Chondrocyte (in vitro differentiated cells): Measurements from ENCODE around the gene DUSP28. TPM values are rescaled to one million over a fixed set of nuclear protein-coding genes. Genes with fewer than 3 reads are reported as not detected.

ENCODE experiments used
- DNase-seq: peaks from one replicate; pipeline ENCODE4 v3.0.0; 2021; ENCODE audit warnings: mixed read lengths, low spot score
- H3K27ac Mint-ChIP-seq: one replicate; pipeline ENCODE4 v1.8.0; 2021; ENCODE audit warnings: mild to moderate bottlenecking, moderate library complexity, mixed read lengths; ENCODE audit not compliant: unreplicated experiment
- H3K27me3 Mint-ChIP-seq: 2 replicates; pipeline ENCODE4 v1.8.0; 2021; ENCODE audit warnings: low read depth, mixed read lengths
- H3K36me3 Mint-ChIP-seq: 2 replicates; pipeline ENCODE4 v1.8.0; 2021; ENCODE audit warnings: low read depth, mixed read lengths
- H3K4me1 Mint-ChIP-seq: 2 replicates; pipeline ENCODE4 v1.8.0; 2021; ENCODE audit warnings: low read depth, mild to moderate bottlenecking, mixed read lengths
- H3K4me3 Mint-ChIP-seq: one replicate; pipeline ENCODE4 v1.8.0; 2021; ENCODE audit warnings: mild to moderate bottlenecking, moderate library complexity, mixed read lengths; ENCODE audit not compliant: unreplicated experiment
- H3K9me3 Mint-ChIP-seq: 2 replicates; pipeline ENCODE4 v1.8.0; 2021; ENCODE audit warnings: low read depth, mixed read lengths
- CTCF ChIP-seq: fragments of 200-600 bp; sonication (generic); IDR thresholded peaks from 2 replicates; pipeline ENCODE4 v1.5.0; 2021; ENCODE audit warnings: antibody characterized with exemption, mild to moderate bottlenecking, moderate library complexity
- total RNA-seq: library from RNA; stranded (reverse); gene quantifications from 3 replicates; pipeline ENCODE4 v1.2.1, GENCODE V29; 2021

Gene DUSP28
- total RNA-seq, 1 donor from 2014 or later: 3.7 TPM

GRCh38 chr2:240594511-240595380 lies 34.6 kb downstream of the DUSP28 start:
- peak; percentile 90 for DNase-seq

DNA sequence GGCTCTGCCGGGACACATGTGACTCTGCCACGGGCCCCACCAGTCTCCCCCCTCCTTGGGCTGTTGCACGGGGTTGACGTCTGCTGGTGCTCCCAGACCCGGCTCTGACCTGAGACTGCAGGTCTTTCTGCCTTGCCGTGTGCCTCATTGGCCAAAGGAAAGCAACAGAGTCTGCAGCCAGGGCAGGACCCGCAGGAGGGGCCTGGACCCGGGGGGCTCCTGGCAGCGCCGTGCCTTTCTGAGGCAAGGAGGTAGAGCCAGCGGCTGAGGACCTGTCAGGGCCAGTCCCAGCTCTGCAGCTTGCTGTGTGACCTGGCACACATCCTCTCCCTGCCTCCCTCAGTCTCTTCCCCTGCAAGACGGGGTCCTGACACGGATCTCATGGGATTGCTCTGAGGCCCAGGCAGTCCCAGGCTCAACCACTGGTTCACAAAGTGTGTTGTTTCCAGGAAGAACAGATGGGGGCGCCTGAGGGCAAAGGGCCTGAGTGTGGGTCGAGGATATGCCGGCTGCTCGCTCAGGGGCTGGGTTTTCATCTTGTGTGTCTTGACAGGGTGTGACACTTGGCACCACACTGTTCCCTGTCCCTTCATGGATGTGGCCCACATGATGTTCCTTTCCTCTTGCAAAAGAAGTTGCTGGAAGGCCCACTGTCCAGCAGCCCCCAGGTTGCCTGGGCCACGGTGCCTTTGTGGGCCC lies 35.4 kb downstream of the DUSP28 start:
- peak; percentile 81 for DNase-seq
- Mint-ChIP-seq H3K9me3 (no peaks in the 10 kb centered on the region), H3K27ac (no peak overlapping the region), H3K4me3 (no peak overlapping the region), H3K27me3 (no peaks in the 10 kb centered on the region), H3K36me3 (peaks cover 3% of the 10 kb centered on the region), H3K4me1 (no peaks in the 10 kb centered on the region)
- peak; percentile 43 for TF ChIP-seq CTCF

More at GRCh38 chr2:240594511-240595380, 34.6 kb downstream of the DUSP28 start:
- Mint-ChIP-seq H3K36me3 (peaks cover 2% of the 10 kb centered on the region), H3K4me1 (no peaks in the 10 kb centered on the region), H3K27me3 (no peaks in the 10 kb centered on the region), H3K4me3 (no peak overlapping the region), H3K27ac (no peak overlapping the region), H3K9me3 (no peaks in the 10 kb centered on the region)
- TF ChIP-seq CTCF: no peak

GRCh38 chr2:240596080-240596460 lies 35.9 kb downstream of the DUSP28 start:
- H3K4me3 Mint-ChIP-seq: no peak overlapping the region
- no peaks in the 10 kb centered on the region for H3K4me1 Mint-ChIP-seq
- no peaks in the 10 kb centered on the region for H3K27me3 Mint-ChIP-seq
- no peaks in the 10 kb centered on the region for H3K9me3 Mint-ChIP-seq
- no peak overlapping the region for H3K27ac Mint-ChIP-seq
- DNase-seq: no peak
- peaks cover 3% of the 10 kb centered on the region for H3K36me3 Mint-ChIP-seq
- no peak for TF ChIP-seq CTCF

DNA sequence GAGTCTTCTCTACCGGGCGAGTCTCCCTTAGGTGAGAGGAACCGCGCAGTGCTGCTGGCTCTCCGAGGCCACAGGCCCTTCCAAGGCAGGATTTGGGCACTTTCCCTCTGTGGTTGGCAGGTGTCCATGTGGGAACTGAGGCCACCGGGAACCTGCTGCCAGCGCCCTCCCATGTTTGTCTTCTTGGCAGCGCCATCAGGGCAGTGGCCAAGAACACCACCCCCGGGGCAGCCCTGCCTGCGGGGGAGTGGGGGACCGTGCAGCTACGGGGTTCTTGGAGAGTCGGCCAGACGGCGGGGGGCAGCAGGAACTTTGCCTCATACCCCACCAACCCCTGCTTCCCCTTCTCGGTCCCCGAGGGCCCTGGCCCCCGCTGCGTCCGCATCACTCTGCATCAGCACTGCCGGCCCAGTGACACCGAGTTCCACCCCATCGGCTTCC lies 36.4 kb downstream of the DUSP28 start:
- no peak overlapping the region for H3K4me3 Mint-ChIP-seq
- peaks cover 3% of the 10 kb centered on the region for H3K36me3 Mint-ChIP-seq
- H3K27me3 Mint-ChIP-seq: no peaks in the 10 kb centered on the region
- H3K9me3 Mint-ChIP-seq: no peaks in the 10 kb centered on the region
- H3K27ac Mint-ChIP-seq: no peak overlapping the region
- H3K4me1 Mint-ChIP-seq: no peaks in the 10 kb centered on the region
- TF ChIP-seq CTCF: no peak
- peak; percentile 86 for DNase-seq

DNA sequence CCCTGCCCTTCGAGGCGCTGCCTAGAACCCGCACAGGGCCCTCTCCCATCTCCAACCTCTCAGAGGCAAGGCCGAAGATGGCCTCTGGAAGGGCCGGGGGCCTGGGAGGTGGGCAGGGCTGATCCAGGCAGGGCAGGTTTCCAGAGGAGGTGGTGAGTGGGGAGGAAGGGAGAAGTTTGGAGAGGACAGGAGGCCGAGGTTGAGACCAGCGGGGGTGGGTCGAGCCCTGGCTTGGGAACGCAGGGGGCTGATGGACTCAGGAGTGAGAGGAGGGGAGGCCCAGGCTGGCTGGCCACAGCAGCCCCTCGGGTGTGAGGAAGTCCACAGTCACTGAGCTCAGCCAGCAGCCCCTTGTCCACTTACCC lies 36.9 kb downstream of the DUSP28 start:
- Mint-ChIP-seq H3K4me1 (no peaks in the 10 kb centered on the region), H3K4me3 (no peak overlapping the region), H3K9me3 (no peaks in the 10 kb centered on the region), H3K27ac (no peak overlapping the region), H3K36me3 (peaks cover 3% of the 10 kb centered on the region), H3K27me3 (no peaks in the 10 kb centered on the region)
- TF ChIP-seq CTCF: no peak
- DNase-seq: peak; percentile 68
